ENCODE results near the gene EFHB. TPM values are rescaled to one million over a fixed set of nuclear protein-coding genes. Genes with fewer than 3 reads are reported as not detected.

EFHB gene
- total and polyA plus RNA-seq, 2 of the 13 experiments (the other 11 are each of a cell fraction or from before 2014, with no cell fraction given) = 0.15 to 0.42 TPM

GRCh38 chr3:19946832-19947548, 13.0 kb upstream of the EFHB start, which contains the start of gene RAB5A (continued):
- TF ChIP-seq MLXIP (CRISPR knock-in tag; IDR thresholded peaks at IDR 0.05; ENCODE audit: borderline replicate concordance) = no peak
- no peak for TF ChIP-seq MZF1 (CRISPR knock-in tag; IDR thresholded peaks at IDR 0.05; ENCODE audit: borderline replicate concordance)
- peak; percentile 75 for TF ChIP-seq SP2 (CRISPR knock-in tag; IDR thresholded peaks at IDR 0.05)
- no peak; the same call in 1 of the 2 replicates for TF ChIP-seq ZZZ3 (CRISPR knock-in tag; IDR thresholded peaks at IDR 0.05; ENCODE audit: borderline replicate concordance)
- no peak for TF ChIP-seq SUZ12 (IDR thresholded peaks at IDR 0.05; ENCODE audit: low read depth, low read length)
- no peak for TF ChIP-seq ZNF841 (CRISPR knock-in tag; IDR thresholded peaks at IDR 0.05; ENCODE audit: borderline replicate concordance)
- TF ChIP-seq ARID5B (CRISPR knock-in tag; IDR thresholded peaks at IDR 0.05) = peak; percentile 68
- no peak; the same call in 1 of the 2 replicates for TF ChIP-seq THRA (CRISPR knock-in tag; IDR thresholded peaks at IDR 0.05; ENCODE audit: borderline replicate concordance)
- TF ChIP-seq ARID3A (IDR thresholded peaks at IDR 0.05; ENCODE audit: low read depth, low read length) = peak; percentile 19; the same call in 1 of the 2 replicates
- TF ChIP-seq ARNT (IDR thresholded peaks at IDR 0.05) = no peak
- TF ChIP-seq ELF3 (CRISPR knock-in tag; IDR thresholded peaks at IDR 0.05) = peak; percentile 96
- TF ChIP-seq GABPB1 (CRISPR knock-in tag; IDR thresholded peaks at IDR 0.05) = peak; percentile 98
- TF ChIP-seq THAP8 (CRISPR knock-in tag; IDR thresholded peaks at IDR 0.05; ENCODE audit: borderline replicate concordance) = no peak; the same call in 1 of the 2 replicates
- TF ChIP-seq SIX1 (CRISPR knock-in tag; IDR thresholded peaks at IDR 0.05; ENCODE audit: borderline replicate concordance) = no peak
- peak; percentile 79; the same call in 1 of the 2 replicates for TF ChIP-seq BATF2 (CRISPR knock-in tag; IDR thresholded peaks at IDR 0.05)
- 0 out of 2 replicates have a peak, but pooled peaks have one; percentile 47 for TF ChIP-seq STAT5B (CRISPR knock-in tag; IDR thresholded peaks at IDR 0.05)
- TF ChIP-seq MBNL3 (CRISPR knock-in tag; conservative IDR thresholded peaks at IDR 0.05) = no peak

Data from HepG2 (cell line).